GM12891 (cell line): Measurements from ENCODE around the gene KCNIP4.

ENCODE experiments used
- POLR2A ChIP-seq: IDR thresholded peaks from 2 replicates; pipeline ENCODE4 v1.6.1; 2011; ENCODE audit warnings: low read depth, low read length, control low read depth
- POLR2AphosphoS5 ChIP-seq: IDR thresholded peaks from 2 replicates; pipeline ENCODE4 v1.6.1; 2011; ENCODE audit warnings: low read depth, low read length, control low read depth
- POU2F2 ChIP-seq: IDR thresholded peaks from 2 replicates; pipeline ENCODE4 v1.6.1; 2011; ENCODE audit warnings: low read depth, mild to moderate bottlenecking, control low read depth, low read length, moderate library complexity
- TAF1 ChIP-seq: IDR thresholded peaks from 2 replicates; pipeline ENCODE4 v1.6.1; 2011; ENCODE audit warnings: low read depth, low read length, control low read depth

GRCh38 chr4:21596521-21596920 lies 352.1 kb downstream of the KCNIP4 start:
- TF ChIP-seq POLR2A (no peak), POLR2AphosphoS5 (no peak), TAF1 (no peak), POU2F2 (no peak)
